ENCODE data around the gene GBE1. TPM values are rescaled to one million over a fixed set of nuclear protein-coding genes. Genes with fewer than 3 reads are reported as not detected.

Gene GBE1
- total and polyA plus RNA-seq, 2 donors (not counting 1 experiment from before 2014, with no cell fraction given) = 153 to 232 TPM

DNA sequence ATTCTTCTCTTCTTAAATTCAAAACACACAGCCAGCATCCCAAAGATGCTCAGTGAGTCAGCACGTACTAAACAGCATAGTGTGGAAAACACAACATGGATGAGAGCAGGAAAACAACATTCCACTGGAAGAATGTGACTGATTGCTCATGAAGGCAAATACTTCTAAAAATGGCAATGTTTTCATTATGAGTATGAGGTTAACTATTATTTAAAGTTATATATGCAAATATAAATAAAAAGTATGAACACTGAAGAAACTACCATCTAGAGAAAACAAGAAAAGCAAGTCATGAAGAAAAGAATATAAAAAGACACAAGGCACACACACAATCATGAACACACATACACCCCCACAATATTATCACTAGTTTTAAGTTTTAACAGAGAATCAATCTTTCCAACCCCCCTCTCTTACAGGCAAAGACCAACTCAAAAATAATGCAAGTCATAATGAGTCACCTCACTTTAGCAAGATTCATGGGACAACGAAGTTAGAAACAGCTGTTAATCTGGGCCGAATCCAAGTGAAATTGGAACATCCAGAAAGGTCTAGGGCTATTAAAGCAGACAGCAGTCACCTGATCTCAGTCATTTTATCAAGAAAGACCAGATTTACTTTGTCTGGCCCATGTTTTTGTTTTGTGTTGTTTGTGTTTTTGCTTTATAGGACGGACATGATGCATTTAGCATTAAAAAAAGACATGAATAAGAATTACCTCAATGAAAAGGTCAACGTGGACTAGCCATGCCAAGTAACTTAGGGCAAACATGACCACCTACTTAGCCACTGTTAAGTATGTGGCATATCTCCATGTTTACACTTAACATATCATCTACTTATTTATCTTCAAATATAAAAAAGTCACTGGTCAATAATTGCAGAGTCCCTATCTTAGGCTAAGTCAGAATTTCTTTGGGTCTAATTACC lies 18.1 kb downstream of the GBE1 start:
- no peak overlapping the region for H2AFZ ChIP-seq (ENCODE audit: low read length)
- H3K27me3 ChIP-seq (ENCODE audit: control insufficient read depth, insufficient read depth, low read length) = no peaks in the 10 kb centered on the region
- H3K36me3 ChIP-seq (ENCODE audit: control insufficient read depth, insufficient read depth, low read length) = no peaks in the 10 kb centered on the region
- no peaks in the 10 kb centered on the region for H3K9me3 ChIP-seq (ENCODE audit: control insufficient read depth, insufficient read depth, low read depth, low read length)
- H3K4me2 ChIP-seq (ENCODE audit: extremely low read depth, insufficient read depth, low read length) = peak overlapping the region; percentile 53
- no peaks in the 10 kb centered on the region for H4K20me1 ChIP-seq (ENCODE audit: control insufficient read depth, extremely low read depth, insufficient read depth, low read length)
- H3K4me1 ChIP-seq (ENCODE audit: control insufficient read depth, extremely low read depth, insufficient read depth, low read length) = peaks cover 16% of the 10 kb centered on the region
- no peak overlapping the region for H3K9ac ChIP-seq (ENCODE audit: insufficient read depth, low read length)
- DNase-seq (ENCODE audit: low read depth in 2 of 2) = peak; percentile 97 to 99
- H3K79me2 ChIP-seq (ENCODE audit: control insufficient read depth, insufficient read depth, low read length) = peaks cover 51% of the 10 kb centered on the region
- TF ChIP-seq, protein P1, sequence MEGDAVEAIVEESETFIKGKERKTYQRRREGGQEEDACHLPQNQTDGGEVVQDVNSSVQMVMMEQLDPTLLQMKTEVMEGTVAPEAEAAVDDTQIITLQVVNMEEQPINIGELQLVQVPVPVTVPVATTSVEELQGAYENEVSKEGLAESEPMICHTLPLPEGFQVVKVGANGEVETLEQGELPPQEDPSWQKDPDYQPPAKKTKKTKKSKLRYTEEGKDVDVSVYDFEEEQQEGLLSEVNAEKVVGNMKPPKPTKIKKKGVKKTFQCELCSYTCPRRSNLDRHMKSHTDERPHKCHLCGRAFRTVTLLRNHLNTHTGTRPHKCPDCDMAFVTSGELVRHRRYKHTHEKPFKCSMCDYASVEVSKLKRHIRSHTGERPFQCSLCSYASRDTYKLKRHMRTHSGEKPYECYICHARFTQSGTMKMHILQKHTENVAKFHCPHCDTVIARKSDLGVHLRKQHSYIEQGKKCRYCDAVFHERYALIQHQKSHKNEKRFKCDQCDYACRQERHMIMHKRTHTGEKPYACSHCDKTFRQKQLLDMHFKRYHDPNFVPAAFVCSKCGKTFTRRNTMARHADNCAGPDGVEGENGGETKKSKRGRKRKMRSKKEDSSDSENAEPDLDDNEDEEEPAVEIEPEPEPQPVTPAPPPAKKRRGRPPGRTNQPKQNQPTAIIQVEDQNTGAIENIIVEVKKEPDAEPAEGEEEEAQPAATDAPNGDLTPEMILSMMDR (conservative IDR thresholded peaks at IDR 0.05 in 1 of 2, IDR thresholded peaks at IDR 0.05 in 1 of 2; ENCODE audit: low read depth in 1 of 2, low read length in 2 of 2) = no peak
- TF ChIP-seq EZH2 (IDR thresholded peaks at IDR 0.05; ENCODE audit: low read length, missing control alignments) = no peak
- H3K4me3 ChIP-seq (replicated peaks in 1 of 4; ENCODE audit: control extremely low read depth in 1 of 4, insufficient read depth in 1 of 4, low read depth in 3 of 4, low read length in 4 of 4) = peak overlapping the region in 1 of 4 experiments; percentile 5
- H3K27ac ChIP-seq (ENCODE audit: insufficient read depth, low read length) = peak overlapping the region; percentile 88

DNA sequence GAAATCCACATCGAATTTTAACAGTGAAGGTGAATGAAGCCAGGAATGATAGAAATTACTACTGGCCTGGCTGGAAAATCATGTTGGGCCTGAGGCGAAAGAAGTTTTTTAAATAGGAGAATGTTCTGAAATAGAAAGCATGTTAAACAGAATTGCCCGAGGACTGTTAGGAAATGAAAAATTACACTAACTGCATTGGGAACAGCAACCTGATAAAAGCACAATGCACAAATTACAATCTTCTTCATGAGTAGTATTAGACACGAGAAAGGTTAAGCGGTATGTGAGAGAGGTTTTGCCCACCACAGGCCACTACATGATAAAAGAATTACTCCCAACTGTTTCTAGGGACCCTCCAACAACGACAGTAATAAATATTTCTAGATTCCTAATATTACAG lies 18.9 kb downstream of the GBE1 start:
- Histone ChIP-seq H3K9me3 (ENCODE audit: control insufficient read depth, insufficient read depth, low read depth, low read length) (no peaks in the 10 kb centered on the region), H3K4me1 (ENCODE audit: control insufficient read depth, extremely low read depth, insufficient read depth, low read length) (peaks cover 16% of the 10 kb centered on the region), H3K4me2 (ENCODE audit: extremely low read depth, insufficient read depth, low read length) (peak overlapping the region; percentile 53), H3K9ac (ENCODE audit: insufficient read depth, low read length) (no peak overlapping the region), H3K36me3 (ENCODE audit: control insufficient read depth, insufficient read depth, low read length) (no peaks in the 10 kb centered on the region), H4K20me1 (ENCODE audit: control insufficient read depth, extremely low read depth, insufficient read depth, low read length) (no peaks in the 10 kb centered on the region), H3K27me3 (ENCODE audit: control insufficient read depth, insufficient read depth, low read length) (no peaks in the 10 kb centered on the region), H3K79me2 (ENCODE audit: control insufficient read depth, insufficient read depth, low read length) (peaks cover 52% of the 10 kb centered on the region), H3K4me3 (replicated peaks in 1 of 4; ENCODE audit: control extremely low read depth in 1 of 4, insufficient read depth in 1 of 4, low read depth in 3 of 4, low read length in 4 of 4) (peak overlapping the region in 2 of 4 experiments; percentile 3), H2AFZ (ENCODE audit: low read length) (no peak overlapping the region), H3K27ac (ENCODE audit: insufficient read depth, low read length) (peak overlapping the region; percentile 88)
- peak in 1 of 2 donors; percentile 35 for DNase-seq (ENCODE audit: low read depth in 2 of 2)
- TF ChIP-seq EZH2 (IDR thresholded peaks at IDR 0.05; ENCODE audit: low read length, missing control alignments) = no peak

DNA sequence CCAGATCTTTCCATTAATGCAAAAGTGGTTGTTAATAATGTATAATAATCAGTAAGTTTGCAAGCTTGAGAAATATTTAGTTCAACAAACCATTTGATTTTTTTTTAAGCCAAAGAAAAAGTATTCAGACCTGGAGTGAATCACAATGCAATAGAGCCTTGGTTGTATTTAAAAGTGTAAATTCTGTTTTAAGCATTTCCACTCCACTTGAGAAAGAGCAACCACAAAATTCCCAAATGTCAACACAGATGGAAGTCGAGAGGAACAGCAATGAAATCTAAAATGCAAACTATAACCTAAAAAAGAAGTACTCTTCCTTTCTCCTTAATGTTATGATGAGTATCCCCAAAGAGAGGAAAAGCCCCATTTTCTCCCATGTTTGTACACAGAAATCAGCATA lies 20.2 kb downstream of the GBE1 start:
- peak; percentile 56 to 71 for DNase-seq (ENCODE audit: low read depth in 2 of 2)
- Histone ChIP-seq H3K4me3 (replicated peaks in 1 of 4; ENCODE audit: control extremely low read depth in 1 of 4, insufficient read depth in 1 of 4, low read depth in 3 of 4, low read length in 4 of 4) (no peak overlapping the region), H3K27ac (ENCODE audit: insufficient read depth, low read length) (no peak overlapping the region), H3K4me1 (ENCODE audit: control insufficient read depth, extremely low read depth, insufficient read depth, low read length) (peaks cover 16% of the 10 kb centered on the region), H3K9me3 (ENCODE audit: control insufficient read depth, insufficient read depth, low read depth, low read length) (no peaks in the 10 kb centered on the region), H3K79me2 (ENCODE audit: control insufficient read depth, insufficient read depth, low read length) (peaks cover 51% of the 10 kb centered on the region), H3K9ac (ENCODE audit: insufficient read depth, low read length) (no peak overlapping the region), H3K36me3 (ENCODE audit: control insufficient read depth, insufficient read depth, low read length) (no peaks in the 10 kb centered on the region), H3K4me2 (ENCODE audit: extremely low read depth, insufficient read depth, low read length) (peak overlapping the region; percentile 54), H2AFZ (ENCODE audit: low read length) (no peak overlapping the region), H3K27me3 (ENCODE audit: control insufficient read depth, insufficient read depth, low read length) (no peaks in the 10 kb centered on the region), H4K20me1 (ENCODE audit: control insufficient read depth, extremely low read depth, insufficient read depth, low read length) (no peaks in the 10 kb centered on the region)
- TF ChIP-seq EZH2 (IDR thresholded peaks at IDR 0.05; ENCODE audit: low read length, missing control alignments) = no peak
- TF ChIP-seq, protein P1 (conservative IDR thresholded peaks at IDR 0.05 in 1 of 2, IDR thresholded peaks at IDR 0.05 in 1 of 2; ENCODE audit: low read depth in 1 of 2, low read length in 2 of 2) = no peak
